ENCODE data around the gene POTEM.
"Not testable (repeated sequence)": the region's sequence is repeated elsewhere in the genome, so short reads cannot be mapped to it uniquely, and the experiment has no call there.

Gene POTEM

GRCh38 chr14:18967134-18967533 lies at the start of gene POTEM:
POTEM (plus strand) TSS chr14:18967434; CDS start chr14:18967486, 52 bp downstream.
- not testable (repeated sequence) for DNase-seq

DNA sequence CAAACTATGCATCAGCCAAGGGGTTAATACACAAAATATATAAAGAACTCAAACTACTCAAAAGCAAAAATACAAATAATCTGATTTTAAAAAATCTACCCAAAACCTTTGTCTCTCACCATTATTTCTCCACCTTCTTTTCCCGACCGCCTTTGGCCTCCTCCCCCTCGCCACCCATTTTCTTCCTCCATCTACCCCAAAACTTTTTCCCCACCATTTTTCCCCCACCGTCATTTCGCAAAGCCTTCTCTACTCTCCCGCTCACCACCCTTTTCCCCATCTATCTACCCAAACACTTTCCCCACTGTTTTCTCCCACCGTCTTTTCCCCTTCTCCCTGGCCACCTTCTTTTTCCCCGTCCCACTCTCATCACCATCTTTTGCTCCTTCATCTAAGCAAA lies 48.9 kb upstream of the POTEM start:
- DNase-seq, result not testable (repeated sequence)

GRCh38 chr14:18920052-18920451 lies 47.2 kb upstream of the POTEM start:
- DNase-seq, result not testable (repeated sequence)

DNA sequence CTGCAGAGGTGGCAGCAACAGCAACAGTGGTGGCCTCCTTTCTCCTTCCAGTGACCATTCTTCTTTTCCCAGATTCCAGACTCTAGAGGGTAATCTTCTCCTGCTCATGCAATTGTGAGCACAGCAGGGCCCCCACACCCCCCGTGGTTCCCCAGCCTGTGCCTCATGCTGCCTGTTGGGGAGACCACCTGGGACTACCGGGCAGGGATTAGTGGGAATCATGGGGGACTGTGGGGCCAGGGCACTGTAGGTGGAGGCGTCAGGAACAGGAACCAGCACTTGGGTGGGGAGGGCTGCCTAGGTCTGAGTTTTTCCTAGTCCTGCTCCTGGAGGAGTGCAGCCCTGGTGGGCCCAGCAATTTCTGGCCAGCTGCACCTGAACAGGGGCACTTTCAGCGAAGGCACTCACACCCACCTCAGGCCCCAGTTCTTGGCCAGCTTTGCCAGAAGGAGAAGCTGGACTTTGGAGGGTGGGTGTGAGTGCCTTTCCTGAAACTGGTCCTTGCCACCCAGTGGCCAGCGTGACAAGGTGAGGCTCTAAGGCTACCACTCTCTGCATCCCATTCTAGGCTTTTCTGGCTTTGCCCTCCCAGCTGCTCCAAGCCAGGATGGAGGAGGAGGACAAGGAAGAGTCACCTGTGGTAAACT lies 46.1 kb upstream of the POTEM start:
- not testable (repeated sequence) for DNase-seq

GRCh38 chr14:18936848-18937247 lies 30.4 kb upstream of the POTEM start:
- not testable (repeated sequence) for DNase-seq

GRCh38 chr14:18938733-18939132 lies 28.5 kb upstream of the POTEM start:
- DNase-seq, result not testable (repeated sequence)

DNA sequence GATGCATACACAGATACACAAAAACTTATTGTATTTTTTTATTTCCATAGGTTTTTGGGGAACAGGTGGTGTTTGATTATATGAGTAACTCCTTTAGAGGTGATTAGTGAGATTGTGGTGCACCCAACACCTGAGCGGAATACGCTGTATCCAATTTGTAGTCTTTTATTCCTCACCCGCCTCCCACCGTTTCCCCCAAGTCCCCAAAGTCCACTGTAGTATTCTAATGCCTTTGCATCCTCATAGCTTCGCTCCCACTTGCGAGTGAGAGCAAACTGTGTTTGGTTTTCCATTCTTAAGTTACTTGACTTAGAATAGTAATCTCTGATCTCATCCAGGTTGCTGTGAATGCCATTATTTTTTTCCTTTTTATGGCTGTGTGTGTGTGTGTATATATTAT lies 17.3 kb upstream of the POTEM start:
- not testable (repeated sequence) for DNase-seq

DNA sequence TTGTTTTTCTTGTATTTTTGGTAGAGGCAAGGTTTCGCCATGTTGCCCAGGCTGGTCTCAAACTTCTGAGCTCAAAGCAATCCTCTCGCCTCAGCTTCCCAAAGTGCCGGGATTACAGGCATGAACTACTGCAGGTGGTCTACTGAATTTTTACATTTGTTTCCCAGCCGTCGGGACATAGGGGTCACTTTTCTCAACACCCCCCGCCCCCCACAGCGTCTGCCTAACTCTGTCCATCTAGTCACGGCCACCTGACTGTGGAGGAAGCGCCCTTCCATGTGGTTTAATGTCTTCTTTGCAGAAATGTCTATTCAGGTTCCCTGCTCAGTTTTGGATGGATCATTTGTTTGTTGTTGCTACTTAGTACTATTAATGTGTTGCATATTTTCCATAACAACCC lies 14.1 kb upstream of the POTEM start:
- not testable (repeated sequence) for DNase-seq

DNA sequence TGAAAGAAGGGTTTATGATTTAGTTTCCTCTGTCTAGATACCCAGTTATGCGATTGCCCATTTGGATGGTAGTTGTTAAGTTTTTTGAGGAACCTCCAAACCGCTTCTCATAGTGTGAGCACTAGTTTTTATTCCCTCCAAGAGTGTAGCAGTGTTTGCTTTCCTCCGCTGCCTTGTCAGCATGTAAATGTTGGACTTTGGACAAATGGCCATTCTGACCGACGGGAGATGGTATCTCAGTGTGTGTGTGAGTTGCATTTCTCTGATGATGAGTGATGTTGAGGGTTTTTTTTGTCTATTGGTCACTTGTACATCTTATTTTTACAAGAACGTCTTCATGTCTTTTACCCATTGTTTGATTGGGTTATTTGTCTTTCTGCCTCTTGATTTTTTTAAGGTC lies 11.4 kb upstream of the POTEM start:
- DNase-seq, result not testable (repeated sequence)

DNA sequence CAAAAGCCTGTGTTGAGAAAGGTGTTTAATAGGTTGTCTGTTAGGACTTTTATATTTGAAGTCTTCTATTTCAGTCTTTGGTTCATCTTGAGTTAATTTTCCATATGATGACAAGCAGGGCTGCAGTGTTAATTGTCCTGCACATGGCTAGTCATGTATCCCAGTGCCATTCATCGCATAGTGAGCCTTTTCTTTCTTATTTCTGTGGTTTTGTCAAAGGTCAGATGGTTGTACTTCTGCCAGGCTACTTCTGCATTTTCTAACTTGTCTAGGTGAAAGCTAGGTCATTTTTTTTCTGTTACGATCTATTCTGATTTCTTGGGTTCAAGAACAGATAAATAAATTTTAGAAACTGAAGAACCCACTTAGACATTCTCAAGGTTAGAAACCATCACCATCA lies 5.7 kb upstream of the POTEM start:
- not testable (repeated sequence) for DNase-seq

- DNase-seq, result not testable (repeated sequence)
Observed at GRCh38 chr14:18962143-18962542, 5.1 kb upstream of the POTEM start.

DNA sequence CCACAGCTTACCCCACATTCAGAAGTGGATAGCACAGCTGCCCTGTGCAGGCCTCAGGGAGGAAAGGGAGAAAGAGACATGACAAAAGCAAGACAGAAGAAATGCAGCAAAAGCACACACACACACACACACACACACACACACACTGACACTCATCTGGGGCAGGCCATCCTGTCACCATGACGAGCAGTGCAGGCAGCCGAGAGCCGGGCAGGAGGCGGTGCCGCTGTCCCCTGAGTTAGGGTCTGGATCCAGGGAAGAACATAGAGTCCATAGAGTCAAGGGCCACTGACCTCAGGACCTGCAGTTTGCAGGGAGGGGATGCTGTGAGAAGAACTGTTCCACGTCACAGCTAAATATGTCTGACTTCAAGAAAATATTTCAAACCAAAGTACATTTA lies 4.0 kb upstream of the POTEM start:
- not testable (repeated sequence) for DNase-seq

DNA sequence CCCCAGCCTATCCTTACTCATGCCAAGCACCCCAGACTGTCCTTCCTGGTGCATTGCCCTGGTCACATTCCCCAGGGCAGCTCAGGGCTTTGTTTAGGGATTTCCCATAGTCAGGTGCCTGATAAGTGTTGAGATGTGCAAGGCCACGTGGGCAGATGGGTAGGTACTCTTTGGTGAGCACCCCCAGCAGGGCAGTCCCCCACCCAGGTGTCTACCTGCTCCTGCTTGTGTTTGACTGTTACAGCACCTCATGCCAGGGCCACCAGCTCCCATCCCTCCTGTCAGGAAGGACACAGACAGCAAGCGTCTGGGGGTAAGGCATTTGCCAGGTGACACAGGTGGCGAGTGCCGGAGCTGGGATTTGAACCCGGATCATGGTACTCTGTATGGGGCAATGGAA lies 2.4 kb upstream of the POTEM start:
- not testable (repeated sequence) for DNase-seq

DNA sequence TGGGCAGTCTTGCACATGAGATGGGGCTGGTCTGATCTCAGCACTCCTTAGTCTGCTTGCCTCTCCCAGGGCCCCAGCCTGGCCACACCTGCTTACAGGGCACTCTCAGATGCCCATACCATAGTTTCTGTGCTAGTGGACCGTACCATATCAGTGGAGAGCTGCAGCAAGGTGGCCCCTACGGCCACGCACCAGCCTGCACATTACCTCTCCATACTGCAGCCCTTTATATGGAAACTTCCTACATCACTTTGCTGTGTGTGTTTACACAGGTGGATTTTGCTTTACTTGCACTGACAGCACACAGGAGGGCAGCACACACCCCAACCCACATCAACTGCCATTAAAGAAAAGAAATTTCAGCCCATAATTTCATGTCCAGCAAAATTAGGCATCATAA lies 35.3 kb downstream of the POTEM start:
- not testable (repeated sequence) for DNase-seq

DNA sequence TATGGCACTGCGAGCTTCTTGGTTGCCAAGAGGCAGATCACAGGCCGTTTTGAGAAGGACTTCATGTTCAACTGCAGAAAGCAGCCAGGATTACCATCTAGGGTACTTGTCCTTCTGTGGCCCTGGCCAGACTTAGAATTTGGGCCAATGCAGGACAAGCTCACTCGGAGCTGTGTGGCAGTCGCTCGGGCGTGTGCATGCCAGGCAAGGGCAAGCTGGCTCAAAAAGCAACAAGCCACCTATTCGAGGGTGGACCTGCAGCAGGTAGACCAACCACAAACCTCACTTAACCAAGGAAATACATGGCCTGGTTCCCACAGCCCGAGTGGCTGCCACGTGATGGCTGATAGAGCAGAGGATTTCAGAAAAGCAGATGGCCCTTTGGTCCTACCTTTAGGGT lies 39.3 kb downstream of the POTEM start:
- not testable (repeated sequence) for DNase-seq

GRCh38 chr14:19007678-19008077 lies 40.4 kb downstream of the POTEM start:
- DNase-seq, result not testable (repeated sequence)

- DNase-seq, result not testable (repeated sequence)
Observed at GRCh38 chr14:19011029-19011428, 43.8 kb downstream of the POTEM start.

- not testable (repeated sequence) for DNase-seq
Observed at GRCh38 chr14:19011703-19012102, 44.5 kb downstream of the POTEM start.

- DNase-seq, result not testable (repeated sequence)
Observed at GRCh38 chr14:19015185-19015584, 48.0 kb downstream of the POTEM start.

DNA sequence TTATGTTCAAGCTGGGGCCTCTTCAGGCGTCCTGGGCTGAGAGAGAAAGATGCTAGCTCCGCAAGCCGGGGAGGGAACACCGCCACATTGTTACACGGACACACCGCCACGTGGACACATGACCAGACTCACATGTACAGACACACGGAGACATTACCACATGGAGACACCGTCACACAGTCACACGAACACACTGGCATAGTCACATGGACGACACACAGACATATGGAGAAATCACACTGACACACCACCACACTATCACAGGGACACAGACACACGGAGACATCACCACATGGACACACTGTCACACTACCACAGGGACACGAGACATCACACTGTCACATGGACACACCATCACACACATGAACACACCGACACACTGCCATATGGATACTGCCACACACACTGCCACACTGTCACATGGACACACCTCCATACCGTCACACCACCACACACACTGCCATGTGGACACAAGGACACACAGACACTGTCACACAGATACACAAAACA lies 57.9 kb downstream of the POTEM start:
- DNase-seq, result not testable (repeated sequence)

GRCh38 chr14:19026649-19027351 lies 59.6 kb downstream of the POTEM start:
- not testable (repeated sequence) for DNase-seq

DNA sequence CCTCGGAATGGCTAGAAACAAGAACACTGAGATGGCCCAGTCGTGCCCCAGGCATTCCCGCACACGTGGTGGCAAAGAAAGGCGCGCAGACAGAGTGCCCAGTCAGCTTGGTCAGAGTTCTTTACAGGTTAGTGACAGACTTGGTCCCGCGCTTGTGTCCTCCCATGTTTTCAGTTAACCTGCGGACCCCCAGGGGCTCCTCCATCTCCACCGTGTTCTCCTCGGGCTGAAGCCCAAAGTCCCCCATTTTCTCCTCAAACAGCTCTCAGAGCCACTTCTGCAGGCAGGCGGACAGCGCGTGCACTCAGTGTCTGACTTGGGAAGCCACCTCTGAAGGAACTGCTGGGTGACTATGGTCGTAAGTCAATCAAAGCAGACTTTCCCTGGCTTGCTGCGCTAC lies 60.7 kb downstream of the POTEM start:
- DNase-seq, result not testable (repeated sequence)

GRCh38 chr14:19036811-19037382 lies 69.7 kb downstream of the POTEM start:
- not testable (repeated sequence) for DNase-seq

Data from Kasumi-1 (cell line).